Measurements from ENCODE around the gene PLEKHO2. TPM values are rescaled to one million over a fixed set of nuclear protein-coding genes. Genes with fewer than 3 reads are reported as not detected.

Gene PLEKHO2
- total RNA-seq, 4 donors from 2014 or later, result 4.7 to 18.2 (median 7.4) TPM

- peaks cover 0 to 38% (median 26%) of the 10 kb centered on the region in 4 donors for H3K4me1 ChIP-seq
- H3K4me3 ChIP-seq, result peak overlapping the region; percentile 78 to 98 (median 88)
- H3K27me3 ChIP-seq, result no peaks in the 10 kb centered on the region
- peak overlapping the region; percentile 91 to 96 (median 94) for H3K27ac ChIP-seq
- TF ChIP-seq CTCF (IDR thresholded peaks at IDR 0.05) (no peak), POLR2A (IDR thresholded peaks at IDR 0.05) (no peak)
- no peaks in the 10 kb centered on the region for H3K9me3 ChIP-seq
- DNase-seq, result no peak
- H3K36me3 ChIP-seq, result no peaks in the 10 kb centered on the region
Measured at GRCh38 chr15:64841060-64841343, 713 bp upstream of the PLEKHO2 start.

GRCh38 chr15:64842096-64842939 is 603 bp downstream of the PLEKHO2 start:
- Histone ChIP-seq H3K27me3 (no peaks in the 10 kb centered on the region), H3K9me3 (no peaks in the 10 kb centered on the region), H3K4me1 (peaks cover 0 to 41% (median 30%) of the 10 kb centered on the region in 4 donors), H3K36me3 (no peaks in the 10 kb centered on the region), H3K4me3 (peak overlapping the region; percentile 78 to 98 (median 88)), H3K27ac (peak overlapping the region; percentile 91 to 96 (median 94))
- peak in 1 of 3 donors; percentile 58 for DNase-seq
- TF ChIP-seq POLR2A (IDR thresholded peaks at IDR 0.05) (no peak), CTCF (IDR thresholded peaks at IDR 0.05) (no peak)

GRCh38 chr15:64842986-64843561 is 1.4 kb downstream of the PLEKHO2 start:
- no peaks in the 10 kb centered on the region for H3K36me3 ChIP-seq
- no peaks in the 10 kb centered on the region for H3K9me3 ChIP-seq
- peak overlapping the region; percentile 78 to 98 (median 88) for H3K4me3 ChIP-seq
- TF ChIP-seq CTCF (IDR thresholded peaks at IDR 0.05), result no peak
- peak in 1 of 2 donors; percentile 18 for TF ChIP-seq POLR2A (IDR thresholded peaks at IDR 0.05)
- peak overlapping the region; percentile 91 to 96 (median 94) for H3K27ac ChIP-seq
- DNase-seq, result peak in 2 of 3 donors; percentile 44 to 71
- H3K4me1 ChIP-seq, result peaks cover 0 to 48% (median 30%) of the 10 kb centered on the region in 4 donors
- no peaks in the 10 kb centered on the region for H3K27me3 ChIP-seq

GRCh38 chr15:64843991-64844390 is 2.3 kb downstream of the PLEKHO2 start:
- H3K27me3 ChIP-seq, result no peaks in the 10 kb centered on the region
- peaks cover 0 to 51% (median 30%) of the 10 kb centered on the region in 4 donors for H3K4me1 ChIP-seq
- peak overlapping the region; percentile 91 to 96 (median 94) for H3K27ac ChIP-seq
- peak overlapping the region; percentile 6 to 98 (median 80) for H3K4me3 ChIP-seq
- DNase-seq, result no peak
- no peaks in the 10 kb centered on the region for H3K9me3 ChIP-seq
- H3K36me3 ChIP-seq, result peaks cover 0 to 4% (median 0%) of the 10 kb centered on the region in 3 donors
- TF ChIP-seq POLR2A (IDR thresholded peaks at IDR 0.05) (no peak), CTCF (IDR thresholded peaks at IDR 0.05) (no peak)

GRCh38 chr15:64844576-64845145 is 2.9 kb downstream of the PLEKHO2 start:
- TF ChIP-seq POLR2A (IDR thresholded peaks at IDR 0.05) (no peak), CTCF (IDR thresholded peaks at IDR 0.05) (no peak)
- DNase-seq, result peak in 1 of 3 donors; percentile 52
- H3K27ac ChIP-seq, result peak overlapping the region; percentile 91 to 96 (median 94)
- H3K9me3 ChIP-seq, result no peaks in the 10 kb centered on the region
- H3K36me3 ChIP-seq, result peaks cover 0 to 11% (median 0%) of the 10 kb centered on the region in 3 donors
- H3K4me1 ChIP-seq, result peaks cover 0 to 51% (median 30%) of the 10 kb centered on the region in 4 donors
- no peaks in the 10 kb centered on the region for H3K27me3 ChIP-seq
- peak overlapping the region; percentile 6 to 98 (median 80) for H3K4me3 ChIP-seq

All from Peyer's patch (tissue), 4 donors.